Stromal cell of bone marrow (primary cell): ENCODE measurements around the gene ADAMTS20.
A peak's percentile ranks its signal among the peaks of the same experiment; 100 is the strongest.

Source experiments
- DNase-seq: peaks from one replicate; pipeline ENCODE4 v3.0.0-alpha.2; 2012; ENCODE audit warnings: low read depth

ADAMTS20 gene

GRCh38 chr12:43310596-43310995 lies 241.4 kb downstream of the ADAMTS20 start:
- no peak for DNase-seq

- no peak for DNase-seq
Measured at GRCh38 chr12:43309959-43310358, 242.0 kb downstream of the ADAMTS20 start.

DNA sequence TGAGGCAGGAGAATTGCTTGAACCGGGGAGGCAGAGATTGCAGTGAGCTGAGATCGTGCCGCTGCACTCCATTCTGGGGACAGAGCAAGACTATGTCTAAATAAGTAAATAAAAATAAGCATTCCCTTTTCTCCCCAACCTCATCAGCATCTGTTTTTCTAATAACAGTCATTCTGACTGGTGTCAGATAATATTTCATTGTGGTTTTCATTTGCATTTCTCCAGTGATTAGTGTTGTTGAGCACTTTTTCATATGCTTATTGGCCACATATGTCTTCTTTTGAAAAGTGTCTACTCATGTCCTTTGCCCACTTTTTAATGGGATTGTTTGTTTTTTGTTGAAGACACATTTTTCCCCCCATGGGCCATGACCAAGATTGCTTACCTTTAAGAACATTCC lies 243.2 kb downstream of the ADAMTS20 start:
- no peak for DNase-seq

- DNase-seq, result no peak
Measured at GRCh38 chr12:43307126-43307525, 244.9 kb downstream of the ADAMTS20 start.

GRCh38 chr12:43306066-43306465 lies 245.9 kb downstream of the ADAMTS20 start:
- DNase-seq, result peak; percentile 75

GRCh38 chr12:43305065-43305464 lies 246.9 kb downstream of the ADAMTS20 start:
- no peak for DNase-seq
